Activated CD8-positive, alpha-beta T cell treated with anti-CD3 and anti-CD28 coated beads, Interleukin-2, amount 10 ng/mL, durations not matched to agents 7 days and 5 days (primary cell): ENCODE measurements around the gene ARL14. TPM values are rescaled to one million over a fixed set of nuclear protein-coding genes. Genes with fewer than 3 reads are reported as not detected.

Source experiments
- ATAC-seq: fragments of 150-1000 bp; cut with Tn5 transposase; one replicate; pipeline ENCODE4 v1.10.0; 2021; ENCODE audit warnings: moderate library complexity
- CTCF ChIA-PET: fragments of 350-600 bp; sonication (Branson Sonifier 250); formaldehyde crosslinking; loops from one replicate; lab custom pipeline; 2021; ENCODE audit warnings: antibody characterized with exemption; lab: Charles Lee
- POLR2A ChIA-PET: fragments of 350-600 bp; sonication (Branson Sonifier 250); formaldehyde crosslinking; loops from one replicate; lab custom pipeline; 2021; ENCODE audit warnings: antibody characterized with exemption; lab: Charles Lee
- DNase-seq: peaks from one replicate; pipeline ENCODE4 v3.0.0-alpha.2; 2020
- H3K27ac Mint-ChIP-seq: one replicate; pipeline ENCODE4 v1.8.0; 2021; ENCODE audit warnings: mild to moderate bottlenecking, mixed read lengths
- H3K27me3 Mint-ChIP-seq: one replicate; pipeline ENCODE4 v1.8.0; 2021; ENCODE audit warnings: low read depth, mixed read lengths
- H3K36me3 Mint-ChIP-seq: one replicate; pipeline ENCODE4 v1.8.0; 2021; ENCODE audit warnings: low read depth, mixed read lengths
- H3K4me1 Mint-ChIP-seq: one replicate; pipeline ENCODE4 v1.8.0; 2021; ENCODE audit warnings: low read depth, mixed read lengths
- H3K4me3 Mint-ChIP-seq: one replicate; pipeline ENCODE4 v1.8.0; 2021; ENCODE audit warnings: mild to moderate bottlenecking, mixed read lengths
- H3K9me3 Mint-ChIP-seq: one replicate; pipeline ENCODE4 v1.8.0; 2022; ENCODE audit warnings: mixed read lengths; ENCODE audit not compliant: insufficient read depth
- total RNA-seq, 2 experiments: library from RNA; stranded (reverse); gene quantifications; one replicate each; pipeline ENCODE4 v1.2.3, GENCODE V29; 2021

The ARL14 gene
- total RNA-seq, 2 experiments from 2014 or later: not detected

GRCh38 chr3:160660902-160661301 lies 16.1 kb upstream of the ARL14 start:
- no peaks in the 10 kb centered on the region for H3K9me3 Mint-ChIP-seq
- ChIA-PET CTCF (no interaction called here), POLR2A (no interaction called here)
- no peaks in the 10 kb centered on the region for H3K36me3 Mint-ChIP-seq
- H3K27ac Mint-ChIP-seq: no peak overlapping the region
- DNase-seq: no peak
- peaks cover 8% of the 10 kb centered on the region for H3K27me3 Mint-ChIP-seq
- H3K4me1 Mint-ChIP-seq: peaks cover 2% of the 10 kb centered on the region
- ATAC-seq: no peak
- H3K4me3 Mint-ChIP-seq: no peak overlapping the region

- ATAC-seq: no peak
These were observed 15.3 kb upstream of the ARL14 start for GRCh38 chr3:160661660-160662059.

DNA sequence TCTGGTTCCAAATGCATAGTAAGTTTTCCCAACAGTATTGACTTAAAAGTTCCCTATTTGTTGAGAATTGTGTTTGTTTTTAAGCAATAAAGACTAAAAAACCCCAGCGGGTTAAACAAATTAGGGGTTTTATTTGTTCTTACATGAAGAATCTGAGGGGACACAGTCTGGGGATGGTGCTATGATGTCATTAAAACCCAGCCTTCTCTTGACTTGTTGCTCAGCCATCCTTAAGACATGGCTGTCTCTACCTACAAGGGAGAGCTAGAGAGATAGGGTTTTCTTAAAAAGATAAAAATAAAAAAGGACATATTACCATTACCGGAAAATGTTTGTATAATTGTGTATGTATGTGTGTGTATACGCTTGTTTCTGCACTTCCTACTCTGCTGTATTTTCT lies 11.7 kb upstream of the ARL14 start:
- Mint-ChIP-seq H3K4me3 (no peak overlapping the region), H3K9me3 (no peaks in the 10 kb centered on the region), H3K4me1 (peaks cover 2% of the 10 kb centered on the region), H3K27ac (no peak overlapping the region), H3K27me3 (no peaks in the 10 kb centered on the region), H3K36me3 (no peaks in the 10 kb centered on the region)
- DNase-seq (no peak), ATAC-seq (no peak)
- POLR2A ChIA-PET: no interaction called here
- CTCF ChIA-PET: no interaction called here

More at GRCh38 chr3:160661660-160662059, 15.3 kb upstream of the ARL14 start:
- ChIA-PET POLR2A (no interaction called here), CTCF (no interaction called here)
- Mint-ChIP-seq H3K4me1 (peaks cover 2% of the 10 kb centered on the region), H3K27ac (no peak overlapping the region), H3K27me3 (peaks cover 8% of the 10 kb centered on the region), H3K9me3 (no peaks in the 10 kb centered on the region), H3K36me3 (no peaks in the 10 kb centered on the region), H3K4me3 (no peak overlapping the region)
- DNase-seq: no peak

DNA sequence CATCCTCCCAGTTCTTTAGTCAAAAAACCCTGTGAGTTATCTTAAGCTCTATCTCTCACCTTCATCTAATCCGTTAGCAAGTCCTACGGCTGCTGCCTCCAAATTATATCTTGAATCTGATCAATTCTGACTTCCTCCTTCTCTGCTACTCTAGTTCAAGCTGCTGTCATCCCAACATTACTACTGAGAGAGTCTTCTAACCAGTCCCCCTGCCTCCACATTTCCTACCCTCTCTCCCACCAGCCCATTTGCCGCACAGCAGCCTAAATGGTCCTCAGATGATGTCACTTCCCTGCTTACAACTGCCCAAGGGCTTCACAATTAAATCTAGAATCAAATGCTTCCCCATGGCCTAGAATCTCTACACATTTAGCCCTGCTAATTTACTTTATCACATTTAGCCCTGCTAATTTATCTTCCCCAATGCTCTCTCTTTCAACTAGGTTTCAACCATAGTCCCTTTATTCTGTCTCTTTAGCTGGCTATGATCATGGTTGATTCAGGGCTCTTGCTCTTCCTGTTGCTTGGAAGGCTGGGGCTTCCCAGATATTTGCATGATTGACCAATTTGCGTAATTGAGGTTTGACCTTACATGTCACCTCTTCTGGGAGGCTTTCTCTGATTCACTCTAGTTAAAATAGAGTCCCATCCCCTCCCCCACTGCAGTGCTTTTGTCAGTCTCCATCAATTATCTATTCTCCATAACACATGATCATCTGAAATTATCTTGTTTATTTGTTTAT lies 11.0 kb upstream of the ARL14 start:
- H3K27me3 Mint-ChIP-seq: no peaks in the 10 kb centered on the region
- H3K27ac Mint-ChIP-seq: no peak overlapping the region
- H3K9me3 Mint-ChIP-seq: no peaks in the 10 kb centered on the region
- peaks cover 2% of the 10 kb centered on the region for H3K4me1 Mint-ChIP-seq
- ChIA-PET CTCF (no interaction called here), POLR2A (no interaction called here)
- no peak overlapping the region for H3K4me3 Mint-ChIP-seq
- DNase-seq: no peak
- H3K36me3 Mint-ChIP-seq: no peaks in the 10 kb centered on the region
- no peak for ATAC-seq

- DNase-seq (no peak), ATAC-seq (no peak)
- H3K9me3 Mint-ChIP-seq: no peaks in the 10 kb centered on the region
- no peaks in the 10 kb centered on the region for H3K36me3 Mint-ChIP-seq
- ChIA-PET POLR2A (no interaction called here), CTCF (no interaction called here)
- no peak overlapping the region for H3K4me3 Mint-ChIP-seq
- peaks cover 2% of the 10 kb centered on the region for H3K4me1 Mint-ChIP-seq
- H3K27ac Mint-ChIP-seq: no peak overlapping the region
- no peaks in the 10 kb centered on the region for H3K27me3 Mint-ChIP-seq
These were observed 9.5 kb upstream of the ARL14 start for GRCh38 chr3:160667452-160667851.

GRCh38 chr3:160668454-160668853 lies 8.5 kb upstream of the ARL14 start:
- ChIA-PET CTCF (no interaction called here), POLR2A (no interaction called here)
- no peaks in the 10 kb centered on the region for H3K9me3 Mint-ChIP-seq

DNA sequence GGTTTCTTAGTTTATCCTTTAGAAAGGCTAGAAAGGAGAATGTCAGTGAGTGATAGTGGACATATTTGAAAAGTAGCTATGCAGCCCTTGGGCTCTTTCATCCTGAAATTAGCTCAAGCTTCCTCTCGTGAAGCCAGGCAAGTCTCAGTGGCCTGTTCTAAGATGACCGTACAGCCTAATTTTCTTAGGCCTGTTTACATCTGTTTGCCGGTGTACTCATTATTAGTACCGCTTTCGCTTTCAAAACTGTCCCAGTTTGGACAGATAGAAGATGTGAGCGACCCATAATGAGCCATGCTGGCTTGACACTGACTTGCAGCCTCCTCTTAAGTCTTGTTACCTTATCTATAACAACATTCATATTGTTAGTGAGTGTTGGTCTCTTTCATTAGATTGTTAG lies 5.7 kb upstream of the ARL14 start:
- H3K27ac Mint-ChIP-seq: no peak overlapping the region
- H3K9me3 Mint-ChIP-seq: no peaks in the 10 kb centered on the region
- no peaks in the 10 kb centered on the region for H3K4me1 Mint-ChIP-seq
- no peak overlapping the region for H3K4me3 Mint-ChIP-seq
- CTCF ChIA-PET: no interaction called here
- no peaks in the 10 kb centered on the region for H3K27me3 Mint-ChIP-seq
- DNase-seq (no peak), ATAC-seq (no peak)
- POLR2A ChIA-PET: interaction anchor here (0.6 kb wide), 1 partner anchor 286 kb away, joined by 4 read pairs; no protein-coding TSS in a partner anchor
- no peaks in the 10 kb centered on the region for H3K36me3 Mint-ChIP-seq

More at GRCh38 chr3:160668454-160668853, 8.5 kb upstream of the ARL14 start:
- Mint-ChIP-seq H3K4me1 (peaks cover 2% of the 10 kb centered on the region), H3K4me3 (no peak overlapping the region), H3K36me3 (no peaks in the 10 kb centered on the region), H3K27ac (no peak overlapping the region), H3K27me3 (no peaks in the 10 kb centered on the region)
- DNase-seq: no peak
- ATAC-seq: no peak

DNA sequence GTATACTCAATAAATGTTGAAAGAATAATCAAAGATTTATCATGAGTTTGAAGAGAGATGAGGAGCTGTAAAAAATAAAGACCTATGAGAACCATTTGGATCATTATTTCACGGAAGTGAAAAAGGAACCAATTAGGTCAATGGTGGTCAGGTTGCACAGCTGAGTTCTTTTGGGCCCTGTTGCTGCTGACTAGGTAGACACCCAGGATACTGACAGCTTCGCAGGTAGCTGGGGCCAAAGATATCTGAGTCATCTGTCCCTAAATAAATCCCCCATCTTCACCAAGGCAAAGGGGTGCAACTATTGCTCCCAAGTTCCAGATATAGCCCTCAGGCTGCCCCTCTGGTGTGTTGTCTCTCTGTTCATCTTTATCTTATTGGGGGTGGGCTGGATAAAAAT lies 5.0 kb upstream of the ARL14 start:
- no peak for DNase-seq
- Mint-ChIP-seq H3K36me3 (no peaks in the 10 kb centered on the region), H3K4me3 (no peak overlapping the region), H3K9me3 (no peaks in the 10 kb centered on the region), H3K4me1 (no peaks in the 10 kb centered on the region), H3K27me3 (no peaks in the 10 kb centered on the region), H3K27ac (no peak overlapping the region)
- POLR2A ChIA-PET: interaction anchor here (0.6 kb wide), 2 partner anchors 98 to 285 kb away, joined by 3 to 4 read pairs; no protein-coding TSS in a partner anchor
- ATAC-seq: no peak
- CTCF ChIA-PET: no interaction called here

DNA sequence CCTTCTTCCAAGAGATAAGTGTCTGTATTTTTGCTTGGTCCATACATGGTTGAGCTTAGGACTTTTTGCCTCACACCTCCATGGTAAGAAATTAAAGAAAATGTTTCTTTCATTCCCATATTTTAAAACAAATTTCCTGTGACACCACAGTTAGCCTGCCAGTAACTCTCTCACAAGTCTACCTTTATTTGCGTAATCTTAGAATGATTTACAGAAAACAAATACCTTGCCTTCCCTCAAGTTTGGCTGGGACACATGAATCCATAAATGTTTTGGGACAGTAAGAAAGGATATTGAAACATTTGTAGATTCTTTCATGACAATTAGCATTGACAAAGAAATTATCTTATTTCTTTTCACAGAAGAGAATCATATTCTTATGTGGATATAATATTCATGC lies 3.8 kb upstream of the ARL14 start:
- ChIA-PET POLR2A (no interaction called here), CTCF (interaction anchor here (1.5 kb wide), 1 partner anchor 268 kb away, joined by 3 read pairs; no protein-coding TSS in a partner anchor)
- H3K4me3 Mint-ChIP-seq: no peak overlapping the region
- no peak for DNase-seq
- no peaks in the 10 kb centered on the region for H3K36me3 Mint-ChIP-seq
- no peak for ATAC-seq
- H3K27me3 Mint-ChIP-seq: peaks cover 4% of the 10 kb centered on the region
- no peaks in the 10 kb centered on the region for H3K4me1 Mint-ChIP-seq
- H3K9me3 Mint-ChIP-seq: no peaks in the 10 kb centered on the region
- no peak overlapping the region for H3K27ac Mint-ChIP-seq

- Mint-ChIP-seq H3K36me3 (no peaks in the 10 kb centered on the region), H3K27me3 (peaks cover 4% of the 10 kb centered on the region), H3K9me3 (no peaks in the 10 kb centered on the region), H3K4me1 (no peaks in the 10 kb centered on the region), H3K4me3 (no peak overlapping the region), H3K27ac (no peak overlapping the region)
- ChIA-PET POLR2A (no interaction called here), CTCF (no interaction called here)
- ATAC-seq: no peak
- DNase-seq: no peak
These were observed 1.3 kb upstream of the ARL14 start for GRCh38 chr3:160675566-160676124.

DNA sequence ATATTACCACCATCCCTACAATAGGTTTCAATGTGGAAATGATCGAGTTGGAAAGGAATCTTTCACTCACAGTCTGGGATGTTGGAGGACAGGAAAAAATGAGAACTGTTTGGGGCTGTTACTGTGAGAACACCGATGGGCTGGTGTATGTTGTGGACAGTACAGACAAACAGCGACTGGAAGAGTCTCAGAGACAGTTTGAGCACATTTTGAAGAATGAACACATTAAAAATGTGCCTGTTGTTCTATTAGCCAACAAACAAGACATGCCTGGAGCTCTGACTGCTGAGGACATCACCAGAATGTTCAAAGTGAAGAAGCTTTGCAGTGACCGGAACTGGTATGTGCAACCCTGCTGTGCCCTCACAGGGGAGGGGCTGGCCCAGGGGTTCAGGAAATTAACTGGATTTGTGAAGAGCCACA lies 510 bp downstream of the ARL14 start:
- no peaks in the 10 kb centered on the region for H3K9me3 Mint-ChIP-seq
- no peaks in the 10 kb centered on the region for H3K4me1 Mint-ChIP-seq
- CTCF ChIA-PET: interaction anchor here (1.0 kb wide), 1 partner anchor 13 kb away, joined by 3 read pairs; no protein-coding TSS in a partner anchor
- H3K4me3 Mint-ChIP-seq: no peak overlapping the region
- H3K27ac Mint-ChIP-seq: no peak overlapping the region
- POLR2A ChIA-PET: no interaction called here
- H3K36me3 Mint-ChIP-seq: no peaks in the 10 kb centered on the region
- peaks cover 4% of the 10 kb centered on the region for H3K27me3 Mint-ChIP-seq
- ATAC-seq (no peak), DNase-seq (no peak)

GRCh38 chr3:160678292-160678842 lies 1.4 kb downstream of the ARL14 start:
- ATAC-seq (no peak), DNase-seq (no peak)
- Mint-ChIP-seq H3K4me3 (no peak overlapping the region), H3K27ac (no peak overlapping the region), H3K27me3 (peaks cover 4% of the 10 kb centered on the region), H3K4me1 (no peaks in the 10 kb centered on the region), H3K36me3 (no peaks in the 10 kb centered on the region), H3K9me3 (no peaks in the 10 kb centered on the region)
- POLR2A ChIA-PET: interaction anchor here (0.6 kb wide), 1 partner anchor 20 kb away, joined by 3 read pairs; no protein-coding TSS in a partner anchor
- CTCF ChIA-PET: interaction anchor here (1.0 to 1.1 kb wide), 2 partner anchors 9 to 263 kb away, joined by 3 read pairs; no protein-coding TSS in a partner anchor
